Heart right ventricle (tissue), 16 donors: ENCODE results near the gene RNF130. TPM values are rescaled to one million over a fixed set of nuclear protein-coding genes. Genes with fewer than 3 reads are reported as not detected.

Experiments
- ATAC-seq, 8 donors: fragments of 200-7000 bp; cut with Tn5 transposase; one replicate each; pipeline ENCODE4 v1.9.1; 2020; ENCODE audit warnings: mild to moderate bottlenecking in 8 of 8, moderate library complexity in 8 of 8, moderate number of reproducible peaks in 1 of 8
- DNase-seq, 2 donors: peaks; one replicate each; pipeline ENCODE4 v3.0.0-alpha.2; 2020
- H3K27ac ChIP-seq, 10 donors: fragments of 200-600 bp; sonication (generic) in 2 of 10; one replicate each; pipeline versions ENCODE4 v1.5.0 to v1.8.0; 2020 to 2022; ENCODE audit warnings: mild to moderate bottlenecking in 3 of 10
- H3K27me3 ChIP-seq, 7 donors: fragments of 200-600 bp; one replicate each; pipeline ENCODE4 v1.8.0; 2021 to 2022; ENCODE audit warnings: mild to moderate bottlenecking in 2 of 7
- H3K36me3 ChIP-seq, 9 donors: fragments of 200-600 bp; sonication (generic) in 1 of 9; one replicate each; pipeline versions ENCODE4 v1.5.0 to v1.8.0; 2020 to 2022; ENCODE audit warnings: mild to moderate bottlenecking in 2 of 9
- H3K4me1 ChIP-seq, 9 donors: fragments of 200-600 bp; sonication (generic) in 1 of 9; one replicate each; pipeline versions ENCODE4 v1.5.0 to v1.8.0; 2020 to 2022; ENCODE audit warnings: mild to moderate bottlenecking in 4 of 9
- H3K4me3 ChIP-seq, 10 donors: fragments of 200-600 bp; sonication (generic) in 2 of 10; one replicate each; pipeline versions ENCODE4 v1.5.0 to v1.8.0; 2020 to 2022; ENCODE audit warnings: mild to moderate bottlenecking in 7 of 10, moderate library complexity in 2 of 10
- H3K9me3 ChIP-seq, 11 donors: fragments of 200-600 bp in 10 of 11; sonication (generic) in 2 of 11; one replicate each; pipeline versions ENCODE4 v1.5.0 to v1.8.0; 2013 to 2022; ENCODE audit warnings: mild to moderate bottlenecking in 2 of 11, control low read depth in 1 of 11, moderate library complexity in 1 of 11
- WGBS, 2 donors: extraction: QIAGEN DNeasy Blood & Tissue Kit; methylation state at CpG; one replicate each; pipeline ENCODE4 v1.1.7; 2013; ENCODE audit warnings: inconsistent platforms in 1 of 2; 5-methylcytosine and 5-hydroxymethylcytosine counted together
- intact Hi-C, 10 donors: fragments of 100-400 bp; cut with DNase I; formaldehyde crosslinking; loops; one replicate each; pipeline versions ENCODE4 v1.11.1 to v1.14.2; 2022
- polyA plus RNA-seq, 2 donors: library from polyadenylated mRNA; stranded (reverse); fragments of 200-250 nt; gene quantifications; one replicate each; pipeline ENCODE4 v1.2.3, GENCODE V29; 2013
- total RNA-seq, 10 donors: library from RNA; stranded (reverse); fragmentation: NEBNext Ultra II Directional in 3 of 10; extraction: Animal tissue kit (Norgen Biotek cat#: 25700) in 3 of 10; gene quantifications; one replicate each; pipeline versions ENCODE4 v1.2.1 to v1.2.4, GENCODE V29; 2021 to 2023
- TF ChIP-seq, protein P1 (sequence below), 9 donors: fragments of 200-600 bp; sonication (generic) in 2 of 9; IDR thresholded peaks; one replicate each; pipeline versions ENCODE4 v1.5.0 to v1.8.0; 2021 to 2022; ENCODE audit warnings: antibody characterized with exemption in 9 of 9, mild to moderate bottlenecking in 5 of 9, moderate library complexity in 1 of 9
- donor health status: Arrhythmogenic right ventricular cardiomyopathy.
- donor health status: ischemic (EF 13 %, LVEDD 7.1; RV severe dilation, severe dysfunction).
- donor health status: healthy with polysubstance abuse.
- donor health status: DM: no; HTN: yes; CAD: no.
- donor health status: DM: no; HTN: no; CAD: no.
- donor health status: ischemic (EF 25% LVEDD 6.9; RV normal size, moderate dysfunction).
- donor health status: ischemic (EF 25% LVEDD 5.7; RV mildly dilated, moderate dysfunction).
- donor health status: healthy.
- donor health status: DM: yes; HTN: yes; CAD: no.
- donor health status: Ischemic cardiomyopathy.
- donor health status: ischemic (EF 35%, LVEDD 5.7; RV mildly dilated, moderate dysfunction).
- donor health status: nonischemic (EF 11% LVEDD 7.7; RV severe dilation, severe dysfunction).
- donor health status: DM: yes; HTN: yes; CAD: no.
- donor health status: PGD.
- donor health status: ischemic (EF 29% LVEDD 5.4; RV normal size, mild dysfunction).
- donor health status: nonischemic (EF 23%, LVEDD 6.1; RV moderate dilation, normal function).

The RNF130 gene
- total and polyA plus RNA-seq, 12 donors: 21.9 to 55.8 (median 33.2) TPM

DNA sequence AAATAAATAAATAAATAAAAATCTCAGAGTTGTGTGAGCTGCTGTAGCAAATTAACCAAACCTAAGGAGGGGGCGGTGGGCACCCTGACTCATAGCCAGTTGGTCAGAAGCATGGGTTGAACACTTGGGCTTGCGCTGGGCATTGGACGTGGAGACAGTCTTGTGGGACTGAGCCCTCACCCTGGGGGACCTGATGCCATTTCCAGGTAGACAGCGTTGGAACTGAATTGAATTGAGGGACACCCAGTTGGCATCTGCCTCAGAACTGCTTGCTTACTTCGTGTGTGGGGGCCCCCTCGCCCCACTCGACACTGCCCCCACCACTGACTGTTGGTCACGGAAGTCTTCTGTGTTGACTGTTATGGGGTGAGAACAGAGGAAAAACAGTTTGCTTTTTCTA lies 144.9 kb downstream of the RNF130 start:
- WGBS, 2 donors: 92 to 95% methylated on average over 8 of the region's 8 CpGs
- Histone ChIP-seq H3K36me3 (no peaks in the 10 kb centered on the region), H3K4me1 (no peaks in the 10 kb centered on the region), H3K27ac (no peak overlapping the region), H3K4me3 (no peak overlapping the region), H3K9me3 (no peaks in the 10 kb centered on the region), H3K27me3 (no peaks in the 10 kb centered on the region)
- TF ChIP-seq, protein P1, sequence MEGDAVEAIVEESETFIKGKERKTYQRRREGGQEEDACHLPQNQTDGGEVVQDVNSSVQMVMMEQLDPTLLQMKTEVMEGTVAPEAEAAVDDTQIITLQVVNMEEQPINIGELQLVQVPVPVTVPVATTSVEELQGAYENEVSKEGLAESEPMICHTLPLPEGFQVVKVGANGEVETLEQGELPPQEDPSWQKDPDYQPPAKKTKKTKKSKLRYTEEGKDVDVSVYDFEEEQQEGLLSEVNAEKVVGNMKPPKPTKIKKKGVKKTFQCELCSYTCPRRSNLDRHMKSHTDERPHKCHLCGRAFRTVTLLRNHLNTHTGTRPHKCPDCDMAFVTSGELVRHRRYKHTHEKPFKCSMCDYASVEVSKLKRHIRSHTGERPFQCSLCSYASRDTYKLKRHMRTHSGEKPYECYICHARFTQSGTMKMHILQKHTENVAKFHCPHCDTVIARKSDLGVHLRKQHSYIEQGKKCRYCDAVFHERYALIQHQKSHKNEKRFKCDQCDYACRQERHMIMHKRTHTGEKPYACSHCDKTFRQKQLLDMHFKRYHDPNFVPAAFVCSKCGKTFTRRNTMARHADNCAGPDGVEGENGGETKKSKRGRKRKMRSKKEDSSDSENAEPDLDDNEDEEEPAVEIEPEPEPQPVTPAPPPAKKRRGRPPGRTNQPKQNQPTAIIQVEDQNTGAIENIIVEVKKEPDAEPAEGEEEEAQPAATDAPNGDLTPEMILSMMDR (IDR thresholded peaks at IDR 0.05): no peak
- DNase-seq: no peak
- no peak for ATAC-seq
- intact Hi-C loops: no loop called here

DNA sequence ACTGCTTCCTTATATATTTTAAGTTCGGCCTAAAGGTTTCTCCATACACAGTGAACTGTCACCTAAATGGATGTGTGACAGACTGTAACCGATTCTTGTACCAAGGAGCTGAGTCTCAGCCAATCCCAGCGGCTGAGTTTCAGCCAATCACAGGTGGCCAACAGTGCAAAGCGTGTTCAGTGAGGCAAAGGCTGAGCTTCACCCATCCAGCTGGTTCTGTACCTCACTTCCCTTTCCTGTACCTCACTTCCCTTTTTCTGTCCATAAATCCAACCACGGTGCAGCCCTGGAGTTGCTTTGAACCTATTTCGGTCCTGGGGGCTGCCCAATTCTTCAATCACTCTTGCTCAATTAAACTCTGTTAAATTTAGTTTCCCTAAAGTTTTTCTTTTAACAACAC lies 148.1 kb downstream of the RNF130 start:
- H3K4me3 ChIP-seq: no peak overlapping the region
- intact Hi-C loops: no loop called here
- H3K27me3 ChIP-seq: no peaks in the 10 kb centered on the region
- no peaks in the 10 kb centered on the region for H3K4me1 ChIP-seq
- no peak overlapping the region for H3K27ac ChIP-seq
- H3K9me3 ChIP-seq: no peaks in the 10 kb centered on the region
- no peak for ATAC-seq
- 85 to 86% methylated on average over 6 of the region's 6 CpGs for WGBS, 2 donors
- no peaks in the 10 kb centered on the region for H3K36me3 ChIP-seq
- DNase-seq: no peak
- TF ChIP-seq, protein P1 (IDR thresholded peaks at IDR 0.05): no peak

DNA sequence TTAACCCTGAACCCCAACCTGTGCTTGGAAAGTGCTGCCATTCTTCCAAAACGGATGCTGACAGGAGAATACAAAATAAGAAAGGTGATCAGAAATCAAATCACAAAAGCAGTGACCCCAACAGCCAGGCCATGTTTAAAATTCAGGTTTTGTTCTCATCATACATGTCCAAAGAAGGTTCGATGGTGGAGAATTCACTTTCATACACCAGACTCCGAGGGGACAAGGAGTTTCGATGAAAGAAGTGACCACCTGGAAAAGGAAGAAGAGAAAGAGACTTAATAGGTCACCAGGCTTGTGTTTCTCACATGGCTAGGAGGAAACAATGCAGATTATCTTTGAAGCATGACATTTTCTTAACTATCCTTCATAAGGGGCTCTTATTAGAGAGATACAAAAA lies 151.4 kb downstream of the RNF130 start:
- no peaks in the 10 kb centered on the region for H3K9me3 ChIP-seq
- no peaks in the 10 kb centered on the region for H3K36me3 ChIP-seq
- no peak for DNase-seq
- H3K4me3 ChIP-seq: no peak overlapping the region
- no peaks in the 10 kb centered on the region for H3K27me3 ChIP-seq
- ATAC-seq: no peak
- TF ChIP-seq, protein P1 (IDR thresholded peaks at IDR 0.05): no peak
- peaks cover 0 to 10% (median 0%) of the 10 kb centered on the region in 9 donors for H3K4me1 ChIP-seq
- H3K27ac ChIP-seq: no peak overlapping the region
- WGBS, 2 donors: 91 to 92% methylated on average over 4 of the region's 4 CpGs
- intact Hi-C loops: no loop called here

DNA sequence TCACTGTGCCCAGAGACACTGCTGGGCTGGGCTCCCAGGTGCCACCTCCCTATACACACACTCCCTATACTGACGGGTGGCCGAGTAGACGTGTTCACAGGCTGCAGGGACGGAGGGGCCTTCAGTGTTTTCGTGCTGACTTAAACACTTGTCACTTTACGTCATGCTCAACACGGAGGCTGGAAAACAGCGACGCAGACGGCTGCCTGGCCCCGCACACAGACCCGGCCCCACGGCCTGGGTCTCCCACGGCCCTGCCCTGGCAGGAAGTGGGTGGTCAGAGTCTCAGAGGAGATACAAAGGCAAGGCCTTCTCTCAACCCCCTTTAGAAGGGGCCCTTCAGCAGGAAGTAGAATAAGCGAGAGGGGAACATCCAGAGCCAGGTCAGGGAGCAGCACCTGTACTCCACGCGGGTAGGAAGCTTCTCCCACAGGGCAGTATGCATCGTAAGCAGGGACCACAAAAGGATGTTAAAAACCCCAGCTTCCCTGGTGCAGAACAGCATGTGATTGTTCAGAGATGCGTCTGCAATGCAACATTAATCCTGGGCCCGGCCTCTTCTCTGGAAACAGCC lies 152.0 kb downstream of the RNF130 start:
- no peak overlapping the region for H3K4me3 ChIP-seq
- H3K4me1 ChIP-seq: peaks cover 0 to 11% (median 0%) of the 10 kb centered on the region in 9 donors
- intact Hi-C loops: no loop called here
- H3K27ac ChIP-seq: no peak overlapping the region
- no peaks in the 10 kb centered on the region for H3K27me3 ChIP-seq
- DNase-seq: no peak
- 87 to 90% methylated on average over 20 of the region's 20 CpGs for WGBS, 2 donors
- TF ChIP-seq, protein P1 (IDR thresholded peaks at IDR 0.05): no peak
- no peaks in the 10 kb centered on the region for H3K36me3 ChIP-seq
- H3K9me3 ChIP-seq: no peaks in the 10 kb centered on the region
- ATAC-seq: no peak
